CD8-positive, alpha-beta memory T cell (primary cell): ENCODE measurements around the gene RANBP1. TPM values are rescaled to one million over a fixed set of nuclear protein-coding genes. Genes with fewer than 3 reads are reported as not detected.

Experiments used
- CTCF ChIA-PET: fragments of 350-600 bp; sonication (Branson Sonifier 250); formaldehyde crosslinking; loops from one replicate; lab custom pipeline; 2021; ENCODE audit warnings: antibody characterized with exemption; lab: Charles Lee
- POLR2A ChIA-PET: fragments of 350-600 bp; sonication (Branson Sonifier 250); formaldehyde crosslinking; loops from one replicate; lab custom pipeline; 2021; ENCODE audit warnings: antibody characterized with exemption; lab: Charles Lee
- DNase-seq, 5 donors: peaks; one replicate each; pipeline versions ENCODE4 v3.0.0 to v3.0.0-alpha.2; 2020 to 2022; ENCODE audit warnings: mixed read lengths in 1 of 5
- H3K27ac ChIP-seq: one replicate; pipeline ENCODE4 v1.7.0; 2013; ENCODE audit warnings: low read depth, mild to moderate bottlenecking, low read length, moderate library complexity
- H3K27me3 ChIP-seq: 2 replicates; pipeline ENCODE4 v1.7.0; 2013; ENCODE audit warnings: low read length, mild to moderate bottlenecking; ENCODE audit not compliant: insufficient read depth, poor library complexity, severe bottlenecking
- H3K36me3 ChIP-seq: 2 replicates; pipeline ENCODE4 v1.7.0; 2013; ENCODE audit warnings: mild to moderate bottlenecking, low read length, moderate library complexity; ENCODE audit not compliant: insufficient read depth
- H3K4me1 ChIP-seq: 2 replicates; pipeline ENCODE4 v1.7.0; 2013; ENCODE audit warnings: mild to moderate bottlenecking, low read length, moderate library complexity; ENCODE audit not compliant: insufficient read depth
- H3K4me3 ChIP-seq: 2 replicates; pipeline ENCODE4 v1.7.0; 2013; ENCODE audit warnings: mild to moderate bottlenecking, low read length
- H3K9me3 ChIP-seq: 2 replicates; pipeline ENCODE4 v1.7.0; 2013; ENCODE audit warnings: mild to moderate bottlenecking, low read length
- H3K27ac Mint-ChIP-seq, 8 donors: one replicate each; pipeline ENCODE4 v1.8.0; 2020 to 2021; ENCODE audit warnings: mixed read lengths in 8 of 8, mild to moderate bottlenecking in 6 of 8, inconsistent platforms in 3 of 8, moderate library complexity in 3 of 8
- H3K27me3 Mint-ChIP-seq, 2 donors: one replicate each; pipeline ENCODE4 v1.8.0; 2020 to 2021; ENCODE audit warnings: mixed read lengths in 2 of 2, mild to moderate bottlenecking in 1 of 2, moderate library complexity in 1 of 2
- H3K36me3 Mint-ChIP-seq, 3 donors: one replicate each; pipeline ENCODE4 v1.8.0; 2020 to 2021; ENCODE audit warnings: mixed read lengths in 3 of 3, inconsistent platforms in 1 of 3, mild to moderate bottlenecking in 1 of 3
- H3K4me1 Mint-ChIP-seq, 3 donors: one replicate each; pipeline ENCODE4 v1.8.0; 2020 to 2021; ENCODE audit warnings: mixed read lengths in 3 of 3, inconsistent platforms in 1 of 3, mild to moderate bottlenecking in 1 of 3
- H3K4me3 Mint-ChIP-seq, 7 donors: one replicate each; pipeline ENCODE4 v1.8.0; 2020 to 2021; ENCODE audit warnings: mixed read lengths in 7 of 7, mild to moderate bottlenecking in 6 of 7, moderate library complexity in 4 of 7, inconsistent platforms in 2 of 7
- H3K9me3 Mint-ChIP-seq, 5 donors: one replicate each; pipeline ENCODE4 v1.8.0; 2020 to 2022; ENCODE audit warnings: mixed read lengths in 5 of 5, mild to moderate bottlenecking in 3 of 5, moderate library complexity in 2 of 5, inconsistent platforms in 1 of 5
- polyA plus RNA-seq: library from polyadenylated mRNA; unstranded; fragments of 300-500 nt; fragmentation: Illumina TruSeq; gene quantifications from one replicate; pipeline ENCODE4 v1.2.3, GENCODE V29; 2021
- total RNA-seq, 2 experiments: library from RNA; stranded (reverse); gene quantifications; one replicate each; pipeline ENCODE4 v1.2.3, GENCODE V29; 2021

The RANBP1 gene
- total and polyA plus RNA-seq, 3 experiments from 2014 or later: 102 to 459 (median 436) TPM

DNA sequence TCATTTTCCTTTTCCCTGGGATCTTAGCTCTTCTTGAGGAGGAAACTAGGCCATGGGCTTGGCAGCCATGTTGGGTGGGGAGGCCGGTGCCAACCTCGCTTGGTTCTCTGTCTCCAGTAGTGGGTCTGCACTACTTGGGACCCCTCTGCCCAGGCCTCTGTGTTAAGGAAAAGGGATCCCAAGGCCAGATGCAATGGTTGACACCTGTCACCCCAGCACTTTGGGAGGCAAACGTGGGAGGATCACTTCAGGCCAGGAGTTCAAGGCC, 13.8 kb downstream of the RANBP1 start:
- POLR2A ChIA-PET: interaction anchor here (1.2 kb wide), 1 partner anchor 12 kb away, joined by 6 read pairs; the partner anchor contains the start of gene TRMT2A

DNA sequence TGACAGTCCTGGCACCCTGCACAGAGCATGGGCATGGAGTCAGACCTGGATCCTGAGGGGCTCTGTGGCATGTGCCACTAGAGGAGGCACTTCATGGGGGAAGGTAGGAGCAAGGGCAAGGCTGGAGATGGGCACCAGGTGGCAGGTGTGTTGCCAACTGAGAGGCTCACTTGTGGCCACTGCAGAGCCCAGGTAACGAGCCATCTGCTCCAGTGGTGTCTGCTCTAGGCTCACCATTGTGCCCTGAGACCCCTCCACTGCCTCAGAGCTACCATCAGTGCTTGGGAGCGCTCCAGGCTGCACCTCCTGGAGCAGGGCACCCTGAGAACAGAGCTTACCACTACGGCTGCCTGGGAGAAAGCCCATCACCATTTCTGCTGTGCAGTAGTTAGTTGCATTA, 14.4 kb downstream of the RANBP1 start:
- POLR2A ChIA-PET: interaction anchor here (0.9 kb wide), 1 partner anchor 10 kb away, joined by 3 read pairs; no protein-coding TSS in a partner anchor
- Histone ChIP-seq H3K27me3 (no peaks in the 10 kb centered on the region), H3K9me3 (no peaks in the 10 kb centered on the region), H3K4me3 (no peak overlapping the region), H3K36me3 (peaks cover 9% of the 10 kb centered on the region), H3K4me1 (peaks cover 38% of the 10 kb centered on the region), H3K27ac (no peak overlapping the region)
- CTCF ChIA-PET: interaction anchor here (0.7 to 3.5 kb wide), 7 partner anchors 8 to 400 kb away, joined by 3 to 25 read pairs (median 6); partner anchors contain the start of gene TANGO2
- Mint-ChIP-seq H3K36me3 (peaks cover 0 to 27% (median 2%) of the 10 kb centered on the region in 3 donors), H3K4me1 (peaks cover 17 to 43% (median 25%) of the 10 kb centered on the region in 3 donors), H3K27me3 (no peaks in the 10 kb centered on the region), H3K4me3 (peak overlapping the region; percentile 50 to 77 (median 62)), H3K9me3 (no peaks in the 10 kb centered on the region), H3K27ac (peak overlapping the region in 7 of 8 donors; percentile 24 to 92 (median 61))
- peak in 1 of 5 donors; percentile 11 for DNase-seq

More for the DNA sequence above, 13.8 kb downstream of the RANBP1 start:
- Mint-ChIP-seq H3K4me3 (peak overlapping the region in 2 of 7 donors; percentile 46 to 50), H3K27me3 (no peaks in the 10 kb centered on the region), H3K36me3 (peaks cover 0 to 34% (median 2%) of the 10 kb centered on the region in 3 donors), H3K9me3 (no peaks in the 10 kb centered on the region), H3K27ac (peak overlapping the region in 3 of 8 donors; percentile 77 to 92 (median 89)), H3K4me1 (peaks cover 17 to 38% (median 25%) of the 10 kb centered on the region in 3 donors)
- CTCF ChIA-PET: interaction anchor here (0.6 to 3.5 kb wide), 13 partner anchors 9 to 399 kb away, joined by 3 to 25 read pairs (median 5); partner anchors contain the start of genes RANBP1 and TANGO2
- Histone ChIP-seq H3K27ac (no peak overlapping the region), H3K36me3 (peaks cover 9% of the 10 kb centered on the region), H3K4me3 (no peak overlapping the region), H3K4me1 (peaks cover 36% of the 10 kb centered on the region), H3K9me3 (no peaks in the 10 kb centered on the region), H3K27me3 (no peaks in the 10 kb centered on the region)
- no peak for DNase-seq

DNA sequence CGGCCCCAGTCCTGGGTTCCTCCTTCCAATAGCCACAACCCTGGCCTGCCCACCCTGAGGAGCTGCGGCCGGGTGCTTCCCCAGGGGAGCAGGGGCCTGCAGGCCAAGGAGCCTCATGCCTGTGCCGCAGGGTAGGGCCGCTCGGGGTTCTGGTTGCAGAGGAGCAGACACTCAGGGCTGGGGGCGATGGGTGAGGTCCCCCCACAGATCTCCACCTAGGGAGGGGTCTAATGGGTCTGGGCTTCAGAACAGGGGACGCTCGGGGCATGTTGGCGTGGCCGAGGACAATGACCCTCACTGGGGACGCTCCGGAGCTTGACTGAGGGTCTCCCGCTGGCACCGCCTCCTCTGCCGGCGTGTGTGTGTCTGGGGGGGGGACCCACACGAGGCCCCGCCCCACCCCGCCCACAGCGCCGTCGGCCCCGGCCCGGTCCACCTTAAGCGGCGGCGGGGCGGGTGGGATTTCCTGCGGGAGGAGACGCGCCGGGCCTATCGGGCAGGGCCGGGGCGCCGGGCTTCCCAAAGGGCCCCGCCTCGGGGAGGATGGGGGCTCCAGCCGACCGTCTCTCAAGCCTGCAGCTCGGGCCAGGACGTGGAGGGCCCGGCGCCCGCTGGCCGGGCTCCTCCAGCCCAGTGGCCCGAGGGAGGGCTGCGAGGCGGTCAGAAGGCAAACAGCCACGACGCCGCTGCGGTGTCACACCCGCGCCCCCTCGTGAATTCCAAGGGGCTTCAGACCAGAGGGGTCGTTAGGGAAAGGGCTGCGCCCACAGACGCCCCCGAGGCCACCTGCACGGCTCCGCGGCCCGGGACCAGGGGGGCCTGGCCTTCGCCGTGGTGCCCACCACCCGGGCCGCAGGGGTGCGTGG, 15.1 kb downstream of the RANBP1 start:
- peaks cover 38% of the 10 kb centered on the region for H3K4me1 ChIP-seq

DNA sequence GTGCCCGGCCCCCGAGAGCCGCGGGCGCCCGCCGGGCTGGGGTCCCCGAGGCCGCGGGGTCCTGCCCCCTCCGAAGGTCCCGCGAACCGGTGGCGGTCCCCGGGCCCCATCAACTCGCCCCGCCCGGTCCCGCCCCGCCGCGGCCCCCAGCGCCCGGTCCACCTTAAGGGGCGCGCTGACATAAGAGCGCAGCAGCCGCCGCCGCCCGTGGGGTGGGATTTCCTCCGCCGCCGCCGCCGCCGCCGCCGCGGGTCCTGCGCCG, 15.6 kb downstream of the RANBP1 start, which contains the start of gene ZDHHC8:
Gene ZDHHC8, plus strand, starts transcription at position 208 of the 262 bp plus-strand sequence. CDS start 144 bp downstream, outside the sequence.
- Histone ChIP-seq H3K4me1 (peaks cover 38% of the 10 kb centered on the region), H3K27me3 (no peaks in the 10 kb centered on the region), H3K4me3 (peak within 1 kb of the TSS; percentile 71), H3K9me3 (no peaks in the 10 kb centered on the region), H3K27ac (peak within 1 kb of the TSS; percentile 79), H3K36me3 (no peaks in the 10 kb centered on the region)
- CTCF ChIA-PET: no interaction called here
- POLR2A ChIA-PET: no interaction called here
- peaks cover 0 to 15% (median 2%) of the 10 kb centered on the region in 3 donors for H3K36me3 Mint-ChIP-seq
- H3K4me1 Mint-ChIP-seq: peaks cover 20 to 50% (median 29%) of the 10 kb centered on the region in 3 donors
- DNase-seq: peak; percentile 30 to 64 (median 44)
- peak within 1 kb of the TSS; percentile 67 to 88 (median 79) for H3K4me3 Mint-ChIP-seq
- no peaks in the 10 kb centered on the region for H3K27me3 Mint-ChIP-seq
- no peaks in the 10 kb centered on the region for H3K9me3 Mint-ChIP-seq
- peak within 1 kb of the TSS in 4 of 8 donors; percentile 34 to 89 (median 40) for H3K27ac Mint-ChIP-seq

More for the DNA sequence above, 15.1 kb downstream of the RANBP1 start:
- Mint-ChIP-seq H3K4me3 (peak overlapping the region; percentile 41 to 77 (median 62)), H3K4me1 (peaks cover 17 to 45% (median 25%) of the 10 kb centered on the region in 3 donors), H3K27me3 (no peaks in the 10 kb centered on the region), H3K27ac (peak overlapping the region in 4 of 8 donors; percentile 34 to 92 (median 62)), H3K9me3 (no peaks in the 10 kb centered on the region), H3K36me3 (peaks cover 0 to 21% (median 2%) of the 10 kb centered on the region in 3 donors)
- Histone ChIP-seq H3K9me3 (no peaks in the 10 kb centered on the region), H3K27ac (peak overlapping the region; percentile 79), H3K4me3 (peak overlapping the region; percentile 71), H3K27me3 (no peaks in the 10 kb centered on the region), H3K36me3 (peaks cover 2% of the 10 kb centered on the region)
- POLR2A ChIA-PET: interaction anchor here (0.9 kb wide), 1 partner anchor 11 kb away, joined by 3 read pairs; no protein-coding TSS in a partner anchor
- CTCF ChIA-PET: interaction anchor here (0.7 to 3.5 kb wide), 4 partner anchors 13 to 162 kb away, joined by 3 to 25 read pairs (median 10); no protein-coding TSS in a partner anchor
- peak; percentile 71 to 84 (median 74) for DNase-seq

DNA sequence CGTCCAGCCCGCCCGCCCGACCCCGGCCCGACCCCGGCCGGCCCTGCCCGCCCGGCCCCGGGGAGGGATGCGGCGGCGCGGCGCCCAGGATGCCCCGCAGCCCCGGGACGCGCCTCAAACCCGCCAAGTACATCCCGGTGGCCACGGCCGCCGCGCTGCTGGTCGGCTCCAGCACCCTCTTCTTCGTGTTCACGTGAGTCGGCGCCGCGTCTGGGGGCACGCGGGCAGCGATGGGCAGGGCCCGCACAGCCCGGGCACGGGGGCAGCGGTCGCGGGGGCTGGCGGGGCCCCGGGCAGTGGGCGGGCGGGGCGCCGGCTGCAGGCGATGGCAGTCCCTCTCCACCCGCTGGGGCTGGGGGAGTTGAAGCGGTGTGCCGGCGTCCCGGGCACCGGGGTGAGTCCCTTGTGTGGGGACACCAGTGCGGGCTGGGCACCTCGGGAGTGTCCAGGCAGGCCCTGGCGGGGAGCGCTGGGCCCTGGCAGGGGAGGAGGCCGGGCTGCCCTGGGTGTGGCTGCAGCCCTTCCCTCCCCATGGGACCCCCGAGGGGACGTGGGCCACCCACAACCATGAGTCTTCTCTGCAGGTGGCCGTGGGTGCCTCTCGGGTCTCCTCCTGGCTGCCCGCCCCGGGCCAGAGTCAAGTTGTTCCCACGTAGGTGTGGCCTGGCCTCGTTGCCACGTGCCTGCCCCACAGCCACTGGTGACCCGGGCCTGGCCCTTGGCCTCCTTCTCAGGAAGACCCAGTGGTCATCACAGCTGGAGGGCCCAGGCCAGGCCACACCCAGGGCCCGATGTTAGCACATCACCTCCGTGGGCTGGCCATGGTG, 16.2 kb downstream of the RANBP1 start:
- Histone ChIP-seq H3K9me3 (no peaks in the 10 kb centered on the region), H3K27me3 (no peaks in the 10 kb centered on the region), H3K4me1 (peaks cover 38% of the 10 kb centered on the region), H3K4me3 (peak overlapping the region; percentile 60), H3K27ac (peak overlapping the region; percentile 68), H3K36me3 (no peaks in the 10 kb centered on the region)
- Mint-ChIP-seq H3K27me3 (no peaks in the 10 kb centered on the region), H3K4me1 (peaks cover 20 to 54% (median 30%) of the 10 kb centered on the region in 3 donors), H3K27ac (peak overlapping the region in 1 of 8 donors; percentile 43), H3K9me3 (no peaks in the 10 kb centered on the region), H3K4me3 (peak overlapping the region; percentile 42 to 88 (median 79)), H3K36me3 (peaks cover 0 to 11% (median under 1%) of the 10 kb centered on the region in 3 donors)
- peak in 3 of 5 donors; percentile 19 to 36 (median 22) for DNase-seq
- ChIA-PET CTCF (no interaction called here), POLR2A (no interaction called here)

DNA sequence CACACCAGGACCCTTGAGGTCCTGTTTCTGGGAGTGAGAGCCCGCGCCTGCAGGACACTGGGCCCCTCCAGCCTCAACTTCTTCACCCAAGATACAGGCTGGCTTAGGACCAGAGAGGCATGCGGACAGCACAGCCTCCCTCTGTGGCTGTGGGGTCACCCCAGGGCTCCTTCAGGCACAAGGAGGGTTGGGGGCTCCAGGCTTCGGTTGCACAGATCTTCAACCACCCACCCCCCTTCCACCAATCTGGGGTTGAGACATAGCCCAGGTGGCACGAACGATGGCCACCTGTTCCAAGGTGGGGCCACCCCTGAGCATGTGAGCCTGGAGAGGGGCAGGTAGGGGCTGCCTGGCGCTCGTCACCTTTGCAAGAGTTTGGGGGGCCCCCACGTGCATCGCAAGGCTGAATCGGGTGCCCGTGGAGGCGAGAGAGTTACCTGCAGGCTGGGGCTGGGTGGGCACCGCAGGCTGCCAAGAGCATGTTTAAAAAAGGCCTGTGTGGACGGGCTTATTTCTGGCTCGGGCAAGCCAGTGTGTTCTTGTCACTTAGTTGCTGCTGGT, 16.9 kb downstream of the RANBP1 start:
- Mint-ChIP-seq H3K27ac (peak overlapping the region in 7 of 8 donors; percentile 29 to 78 (median 51)), H3K27me3 (no peaks in the 10 kb centered on the region), H3K4me3 (peak overlapping the region; percentile 67 to 88 (median 79)), H3K36me3 (peaks cover 0 to 4% (median 0%) of the 10 kb centered on the region in 3 donors), H3K9me3 (no peaks in the 10 kb centered on the region), H3K4me1 (peaks cover 22 to 58% (median 30%) of the 10 kb centered on the region in 3 donors)
- H3K4me1 ChIP-seq: peaks cover 38% of the 10 kb centered on the region
- H3K27ac ChIP-seq: peak overlapping the region; percentile 68
- CTCF ChIA-PET: interaction anchor here (0.7 kb wide), 1 partner anchor 163 kb away, joined by 3 read pairs; no protein-coding TSS in a partner anchor
- no peak for DNase-seq
- POLR2A ChIA-PET: interaction anchor here (0.7 kb wide), 1 partner anchor 159 kb away, joined by 7 read pairs; no protein-coding TSS in a partner anchor
- no peaks in the 10 kb centered on the region for H3K36me3 ChIP-seq
- H3K9me3 ChIP-seq: no peaks in the 10 kb centered on the region
- no peaks in the 10 kb centered on the region for H3K27me3 ChIP-seq
- H3K4me3 ChIP-seq: peak overlapping the region; percentile 60

DNA sequence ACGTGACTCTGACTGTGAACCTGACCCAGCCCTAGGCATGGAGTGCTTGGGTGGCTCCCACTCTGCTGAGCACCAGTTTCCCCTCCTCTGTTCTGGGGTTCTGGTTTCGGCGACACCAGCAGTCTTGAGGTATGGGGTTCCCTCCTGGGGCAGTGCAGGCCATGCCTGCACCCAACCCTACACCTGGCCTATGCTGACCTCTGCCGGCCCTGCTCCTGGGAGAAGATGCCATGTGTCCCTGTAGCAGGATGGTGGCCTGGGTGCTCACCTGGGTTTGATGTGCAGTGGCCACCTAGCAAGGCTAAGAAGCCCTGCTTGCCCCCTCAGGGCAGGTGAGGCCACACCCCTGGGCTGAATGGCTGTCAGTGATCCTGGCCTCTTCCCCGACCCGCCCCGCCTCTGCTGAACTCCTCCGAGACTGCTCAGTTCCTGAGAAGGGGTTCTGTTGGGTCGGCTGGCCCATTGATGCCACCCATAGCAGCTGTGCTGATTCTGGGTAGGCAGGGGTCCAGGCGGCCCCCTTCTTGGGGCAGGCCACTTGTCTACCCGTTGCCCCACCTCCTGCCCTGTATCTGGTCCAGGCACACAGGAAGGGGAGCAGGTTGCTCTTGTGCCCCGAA, 18.1 kb downstream of the RANBP1 start:
- H3K36me3 ChIP-seq: no peaks in the 10 kb centered on the region
- no peak overlapping the region for H3K27ac ChIP-seq
- no peak for DNase-seq
- no peaks in the 10 kb centered on the region for H3K27me3 ChIP-seq
- Mint-ChIP-seq H3K27ac (peak overlapping the region in 4 of 8 donors; percentile 33 to 68 (median 40)), H3K36me3 (no peaks in the 10 kb centered on the region), H3K4me1 (peaks cover 25 to 65% (median 29%) of the 10 kb centered on the region in 3 donors), H3K4me3 (peak overlapping the region; percentile 40 to 88 (median 79)), H3K9me3 (no peaks in the 10 kb centered on the region), H3K27me3 (no peaks in the 10 kb centered on the region)
- no peaks in the 10 kb centered on the region for H3K9me3 ChIP-seq
- H3K4me3 ChIP-seq: no peak overlapping the region
- peaks cover 36% of the 10 kb centered on the region for H3K4me1 ChIP-seq
- CTCF ChIA-PET: no interaction called here
- POLR2A ChIA-PET: no interaction called here
